GM18498 (cell line): ENCODE data around the gene MIAT.

ENCODE experiments used
- ATAC-seq: cut with Tn5 transposase; IDR thresholded peaks from one replicate; pipeline ENCODE4 v1.9.1; 2021; ENCODE audit warnings: mild to moderate bottlenecking, moderate library complexity; ENCODE audit not compliant: unreplicated experiment

MIAT gene

DNA sequence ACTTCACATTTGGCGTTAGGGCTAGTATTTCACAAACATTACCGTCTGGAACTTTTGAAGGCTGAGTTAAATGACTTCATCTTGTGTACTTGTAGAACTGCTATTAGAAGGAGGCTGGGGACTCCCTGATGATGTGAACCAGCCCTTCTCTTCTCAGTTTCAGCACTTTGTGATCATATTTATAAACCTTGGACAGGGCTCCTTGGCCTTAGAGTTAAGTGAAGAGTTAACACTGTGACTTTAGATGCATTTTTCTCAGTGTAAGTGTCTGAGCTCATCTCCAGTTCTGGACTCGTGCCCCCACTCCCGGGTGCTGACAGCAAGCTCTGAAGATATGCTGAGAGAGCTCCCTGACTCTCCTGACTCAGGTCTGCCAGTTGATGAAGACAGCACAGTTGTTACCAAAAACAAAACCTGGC is 8.4 kb downstream of the MIAT start:
- peak; percentile 17 for ATAC-seq

GRCh38 chr22:26667140-26667539 is 9.8 kb downstream of the MIAT start:
- ATAC-seq: no peak

GRCh38 chr22:26669060-26669481 is 11.7 kb downstream of the MIAT start:
- ATAC-seq: no peak

DNA sequence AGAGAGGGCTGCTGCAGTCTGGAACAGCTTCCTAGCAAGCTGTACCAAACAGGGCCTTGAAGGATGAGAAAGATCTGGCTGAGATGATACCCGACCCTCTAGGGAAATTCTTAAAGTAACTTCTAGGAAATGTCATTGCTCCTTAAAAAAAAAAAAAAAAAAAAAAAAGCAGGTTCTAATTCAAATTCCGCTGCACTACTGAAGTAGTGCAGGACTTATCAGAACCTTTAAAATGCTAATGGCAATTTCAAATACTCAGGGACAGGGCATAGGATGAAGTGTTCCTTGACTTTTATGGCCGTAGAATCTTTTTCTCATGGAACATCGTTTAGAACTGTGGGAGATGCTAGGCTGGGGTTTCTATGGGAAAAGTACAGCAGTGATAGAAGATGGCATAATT is 13.1 kb downstream of the MIAT start:
- ATAC-seq: no peak

DNA sequence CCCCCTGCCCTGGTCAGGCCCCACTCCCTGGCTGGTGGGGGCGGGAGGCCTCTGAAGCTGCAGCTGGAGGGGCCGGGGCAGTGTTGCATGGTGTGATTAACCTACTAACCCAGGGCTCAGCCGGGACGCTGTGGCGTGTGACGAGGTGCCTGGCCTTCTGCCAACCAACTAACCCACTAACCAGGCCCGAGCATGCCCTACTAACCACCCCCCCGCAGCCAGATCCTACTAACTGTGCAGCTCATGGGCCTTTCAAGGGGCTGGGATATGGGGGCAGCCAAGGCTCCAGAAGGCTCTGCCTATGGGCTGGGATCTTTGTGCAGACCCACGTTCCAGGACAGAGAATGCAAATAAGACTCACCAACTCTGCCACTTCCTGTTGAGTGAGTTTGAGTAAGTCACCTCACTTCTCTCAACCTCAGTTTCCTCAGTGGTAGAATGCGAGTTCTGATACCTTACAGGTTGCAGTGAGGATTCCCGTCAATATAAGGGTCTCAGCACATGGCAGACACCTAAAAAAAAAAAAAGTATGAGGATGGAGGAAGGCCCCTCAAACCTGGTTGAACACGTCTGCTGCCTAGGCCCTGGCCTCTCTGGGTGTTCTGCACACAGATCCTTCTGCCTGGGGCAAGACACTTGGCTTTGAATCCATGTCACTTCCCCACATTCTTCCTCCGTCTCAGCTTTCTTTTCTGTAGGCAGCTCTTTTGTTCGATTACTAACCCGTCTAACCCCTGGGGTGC is 14.1 kb downstream of the MIAT start:
- no peak for ATAC-seq

DNA sequence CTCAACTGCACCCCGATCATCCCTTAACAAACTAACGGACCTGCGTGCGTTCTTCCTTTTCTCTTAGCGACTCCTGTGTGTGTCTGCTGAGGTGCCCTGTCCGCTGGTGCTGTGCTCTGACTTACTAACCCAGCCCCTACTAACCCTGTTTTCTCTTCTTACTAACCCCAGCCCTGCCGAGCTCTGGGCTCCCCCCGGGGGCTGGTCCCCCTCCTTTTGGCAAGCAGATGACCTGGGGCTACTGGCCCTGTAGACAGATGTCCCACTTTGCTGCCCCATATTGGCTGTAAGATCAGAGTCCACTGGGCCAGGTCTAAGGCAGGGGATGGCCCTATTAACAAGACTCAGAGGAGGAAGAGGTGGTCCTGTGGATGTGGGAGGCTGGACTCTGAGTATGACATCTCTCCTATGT is 14.7 kb downstream of the MIAT start:
- peak; percentile 10 for ATAC-seq

- ATAC-seq: peak; percentile 67
These were observed 15.4 kb downstream of the MIAT start for GRCh38 chr22:26672590-26673468.

DNA sequence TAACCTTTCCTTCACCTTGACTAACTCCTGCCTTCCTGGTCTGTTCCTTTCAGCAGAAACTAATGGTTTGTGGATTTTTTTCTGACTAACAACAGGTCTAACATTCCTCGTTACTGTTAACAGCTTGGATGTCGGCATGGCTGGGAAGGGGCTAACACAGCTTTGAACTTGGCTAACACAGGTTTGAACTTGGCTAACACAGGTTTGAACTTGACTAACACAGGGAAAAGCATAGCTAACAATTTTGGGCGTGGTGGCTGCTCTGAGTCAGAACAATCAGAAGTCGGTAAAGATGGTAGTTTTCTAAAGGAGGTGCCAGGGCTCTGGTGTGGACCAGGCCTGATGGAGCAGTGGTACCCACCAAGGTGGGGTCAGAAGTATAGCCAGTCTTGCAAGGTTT is 16.1 kb downstream of the MIAT start:
- no peak for ATAC-seq

GRCh38 chr22:26674211-26675190 is 17.1 kb downstream of the MIAT start:
- ATAC-seq: no peak

GRCh38 chr22:26675687-26676268 is 18.4 kb downstream of the MIAT start:
- no peak for ATAC-seq

- no peak for ATAC-seq
These were observed 19.8 kb downstream of the MIAT start for GRCh38 chr22:26677217-26677616.

- peak; percentile 54 for ATAC-seq
These were observed 21.7 kb downstream of the MIAT start for GRCh38 chr22:26679003-26679629.

DNA sequence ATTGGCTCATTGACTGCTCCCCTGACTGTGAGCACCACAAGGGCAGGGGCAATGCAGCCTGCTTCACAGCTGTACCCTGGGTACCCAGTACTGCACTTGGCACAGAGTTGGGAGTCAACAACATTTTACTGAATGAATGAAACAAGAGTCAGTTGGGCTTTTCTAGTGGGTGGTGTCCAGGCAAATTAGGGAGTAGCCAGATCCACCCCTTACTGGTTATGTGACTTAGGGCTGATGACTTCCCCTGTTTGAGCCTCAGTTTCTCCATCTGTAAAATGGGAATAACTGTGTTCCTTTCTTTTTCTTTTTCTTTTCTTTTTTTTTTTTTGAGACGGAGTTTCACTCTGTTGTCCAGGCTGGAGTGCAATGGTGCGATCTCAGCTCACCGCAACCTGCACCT is 23.1 kb downstream of the MIAT start:
- no peak for ATAC-seq

DNA sequence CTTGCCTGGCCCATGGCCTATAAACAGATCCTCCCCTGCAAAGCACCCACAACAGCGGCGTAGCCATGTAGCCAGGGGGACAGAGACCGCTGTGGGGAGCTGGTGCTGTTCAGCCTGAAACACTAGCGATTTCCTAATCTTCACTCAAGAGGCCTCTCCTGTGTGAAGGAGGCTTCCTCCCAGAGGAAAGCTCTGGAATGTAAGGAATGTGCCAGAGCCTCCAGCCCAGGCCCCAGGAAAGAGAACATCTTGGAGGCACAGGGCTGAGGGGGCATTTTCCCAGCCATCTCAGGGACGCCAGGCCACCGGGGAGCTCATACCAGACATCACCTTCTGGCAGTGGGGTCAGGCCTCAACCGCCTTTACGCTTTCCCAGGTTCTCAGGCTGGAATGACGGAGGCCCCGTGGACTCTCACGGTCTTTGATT is 24.0 kb downstream of the MIAT start:
- no peak for ATAC-seq

- ATAC-seq: no peak
These were observed 26.8 kb downstream of the MIAT start for GRCh38 chr22:26684168-26684567.

DNA sequence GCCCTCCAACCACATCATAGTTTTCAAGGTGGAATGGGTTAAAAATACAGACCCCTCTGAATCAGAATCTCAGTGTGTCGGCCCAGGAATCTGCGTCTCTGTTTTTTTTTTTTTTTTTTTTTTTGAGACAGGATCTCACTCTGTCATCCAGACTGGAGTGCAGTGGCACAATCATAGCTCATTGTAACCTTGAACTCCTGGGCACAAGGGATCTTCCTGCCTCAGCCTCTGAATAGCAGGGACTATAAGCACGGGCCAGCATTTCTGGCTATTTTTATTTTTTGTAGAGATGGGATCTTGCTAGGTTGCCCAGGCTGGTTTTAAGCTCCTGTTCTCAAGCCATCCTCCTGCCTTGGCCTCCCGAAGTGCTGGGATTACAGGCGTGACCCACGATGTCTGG is 28.2 kb downstream of the MIAT start:
- no peak for ATAC-seq

DNA sequence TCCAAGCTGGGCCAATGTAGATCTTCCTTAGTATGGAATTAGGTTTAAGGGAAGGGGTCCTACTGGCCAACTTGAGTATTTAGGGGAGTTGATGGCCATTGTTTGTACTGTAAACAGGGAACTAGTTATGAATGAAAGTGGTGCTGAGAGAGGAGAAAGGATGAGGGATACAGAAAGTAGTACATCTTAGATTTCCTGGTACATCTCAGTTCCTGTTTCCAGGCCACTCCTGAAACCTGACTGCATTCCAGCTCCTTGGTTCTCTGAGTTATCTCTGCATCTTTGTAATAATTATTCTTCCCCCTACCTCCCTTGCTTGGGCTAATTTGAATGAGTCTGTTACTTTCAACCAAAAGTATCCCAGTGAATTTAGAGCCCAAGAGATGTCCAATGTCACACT is 30.1 kb downstream of the MIAT start:
- no peak for ATAC-seq

GRCh38 chr22:26689513-26690301 is 32.3 kb downstream of the MIAT start:
- ATAC-seq: no peak

GRCh38 chr22:26690654-26691376 is 33.4 kb downstream of the MIAT start:
- ATAC-seq: no peak
